WTC11 (cell line): ENCODE measurements around the gene EXOSC2. TPM values are rescaled to one million over a fixed set of nuclear protein-coding genes. Genes with fewer than 3 reads are reported as not detected.

Experiments
- ATAC-seq: fragments of 200-7000 bp; cut with Tn5 transposase; 2 replicates; pipeline ENCODE4 v1.10.0; 2021; ENCODE audit warnings: mild to moderate bottlenecking, moderate library complexity
- CTCF ChIA-PET: fragments of 300-600 bp; sonication (Branson Sonifier 250); formaldehyde crosslinking; loops from one replicate; lab custom pipeline; 2021; ENCODE audit warnings: antibody characterized with exemption; lab: Charles Lee
- POLR2A ChIA-PET: fragments of 350-600 bp; sonication (Branson Sonifier 250); formaldehyde crosslinking; loops from one replicate; lab custom pipeline; 2021; ENCODE audit warnings: antibody characterized with exemption; lab: Charles Lee
- DNase-seq: peaks from one replicate; pipeline ENCODE4 v3.0.0; 2021; ENCODE audit warnings: low spot score
- H3K27ac Mint-ChIP-seq: 2 replicates; pipeline ENCODE4 v1.8.0; 2021; ENCODE audit warnings: mixed read lengths
- H3K27me3 Mint-ChIP-seq: 2 replicates; pipeline ENCODE4 v1.8.0; 2021; ENCODE audit warnings: low read depth, mild to moderate bottlenecking, moderate library complexity, mixed read lengths
- H3K36me3 Mint-ChIP-seq: 2 replicates; pipeline ENCODE4 v1.8.0; 2021; ENCODE audit warnings: mixed read lengths
- H3K4me1 Mint-ChIP-seq: 2 replicates; pipeline ENCODE4 v1.8.0; 2022; ENCODE audit warnings: mixed read lengths
- H3K4me3 Mint-ChIP-seq: 2 replicates; pipeline ENCODE4 v1.8.0; 2021; ENCODE audit warnings: mild to moderate bottlenecking, moderate library complexity, mixed read lengths
- H3K9me3 Mint-ChIP-seq: 2 replicates; pipeline ENCODE4 v1.8.0; 2021; ENCODE audit warnings: mixed read lengths
- CREB1 ChIP-seq: sonication (generic); formaldehyde crosslinking; IDR thresholded peaks from 2 replicates; pipeline ENCODE4 v1.8.0; 2023; ENCODE audit warnings: mild to moderate bottlenecking, missing genetic modification reagents
- ESRRA ChIP-seq: sonication (generic); formaldehyde crosslinking; IDR thresholded peaks from 2 replicates; pipeline ENCODE4 v1.8.1; 2022; ENCODE audit warnings: mild to moderate bottlenecking, missing genetic modification reagents, borderline replicate concordance
- FOXK1 ChIP-seq: sonication (generic); formaldehyde crosslinking; IDR thresholded peaks from 2 replicates; pipeline ENCODE4 v1.8.0; 2022; ENCODE audit warnings: mild to moderate bottlenecking, moderate library complexity, missing genetic modification reagents
- GRHL2 ChIP-seq: fragments of 250-450 bp; sonication (Bioruptor Pico); IDR thresholded peaks from 2 replicates; pipeline ENCODE4 v1.8.0; 2022; ENCODE audit warnings: mild to moderate bottlenecking, moderate library complexity; ENCODE audit not compliant: insufficient replicate concordance, severe bottlenecking
- GTF2I ChIP-seq: fragments of 250-450 bp; sonication (Bioruptor Pico); conservative IDR thresholded peaks from 2 replicates; pipeline ENCODE4 v1.4.0; 2021; ENCODE audit warnings: mild to moderate bottlenecking
- JUN ChIP-seq: sonication (generic); formaldehyde crosslinking; IDR thresholded peaks from 2 replicates; pipeline ENCODE4 v1.8.0; 2023; ENCODE audit warnings: mild to moderate bottlenecking, missing genetic modification reagents
- MYBL2 ChIP-seq: sonication (generic); formaldehyde crosslinking; IDR thresholded peaks from 2 replicates; pipeline ENCODE4 v1.8.1; 2023; ENCODE audit warnings: mild to moderate bottlenecking, moderate library complexity, missing genetic modification reagents
- NFYB ChIP-seq: sonication (generic); formaldehyde crosslinking; conservative IDR thresholded peaks from 2 replicates; pipeline ENCODE4 v1.8.0; 2022; ENCODE audit warnings: low read depth, missing genetic modification reagents
- RORB ChIP-seq: fragments of 250-450 bp; sonication (Bioruptor Pico); IDR thresholded peaks from 2 replicates; pipeline ENCODE4 v1.9.0; 2021; ENCODE audit warnings: mild to moderate bottlenecking
- ZNF138 ChIP-seq: sonication (generic); formaldehyde crosslinking; conservative IDR thresholded peaks from 2 replicates; pipeline ENCODE4 v1.8.1; 2022; ENCODE audit warnings: mild to moderate bottlenecking, moderate library complexity, missing genetic modification reagents
- ZNF317 ChIP-seq: sonication (generic); formaldehyde crosslinking; IDR thresholded peaks from 2 replicates; pipeline ENCODE4 v1.8.1; 2023; ENCODE audit warnings: low read depth, mild to moderate bottlenecking, moderate library complexity, missing genetic modification reagents, borderline replicate concordance
- total RNA-seq: library from RNA; stranded (reverse); gene quantifications from 3 replicates; pipeline ENCODE4 v1.2.3, GENCODE V29; 2021
- TF ChIP-seq, protein P1 (sequence below): sonication (generic); formaldehyde crosslinking; IDR thresholded peaks from 2 replicates; pipeline ENCODE4 v1.8.1; 2022; ENCODE audit warnings: low read depth, missing genetic modification reagents, borderline replicate concordance
- TF ChIP-seq, protein P2 (sequence below): sonication (generic); formaldehyde crosslinking; IDR thresholded peaks from 2 replicates; pipeline ENCODE4 v1.8.1; 2022; ENCODE audit warnings: low read depth, mild to moderate bottlenecking, moderate library complexity, missing genetic modification reagents, borderline replicate concordance
- TF ChIP-seq, protein P3 (sequence below): sonication (generic); formaldehyde crosslinking; IDR thresholded peaks from 2 replicates; pipeline ENCODE4 v1.8.1; 2023; ENCODE audit warnings: mild to moderate bottlenecking, missing genetic modification reagents
- TF ChIP-seq, protein P4 (sequence below): sonication (generic); formaldehyde crosslinking; IDR thresholded peaks from 2 replicates; pipeline ENCODE4 v1.8.0; 2022; ENCODE audit warnings: mild to moderate bottlenecking, missing genetic modification reagents
- TF ChIP-seq, protein P5 (sequence below): sonication (generic); formaldehyde crosslinking; IDR thresholded peaks from 2 replicates; pipeline ENCODE4 v1.8.1; 2023; ENCODE audit warnings: mild to moderate bottlenecking, missing genetic modification reagents, moderate library complexity
- TF ChIP-seq, protein P6 (sequence below): sonication (generic); formaldehyde crosslinking; IDR thresholded peaks from 2 replicates; pipeline ENCODE4 v1.8.1; 2023; ENCODE audit warnings: mild to moderate bottlenecking, missing genetic modification reagents

EXOSC2 gene
- total RNA-seq, 1 experiment from 2014 or later, result 76.1 TPM

DNA sequence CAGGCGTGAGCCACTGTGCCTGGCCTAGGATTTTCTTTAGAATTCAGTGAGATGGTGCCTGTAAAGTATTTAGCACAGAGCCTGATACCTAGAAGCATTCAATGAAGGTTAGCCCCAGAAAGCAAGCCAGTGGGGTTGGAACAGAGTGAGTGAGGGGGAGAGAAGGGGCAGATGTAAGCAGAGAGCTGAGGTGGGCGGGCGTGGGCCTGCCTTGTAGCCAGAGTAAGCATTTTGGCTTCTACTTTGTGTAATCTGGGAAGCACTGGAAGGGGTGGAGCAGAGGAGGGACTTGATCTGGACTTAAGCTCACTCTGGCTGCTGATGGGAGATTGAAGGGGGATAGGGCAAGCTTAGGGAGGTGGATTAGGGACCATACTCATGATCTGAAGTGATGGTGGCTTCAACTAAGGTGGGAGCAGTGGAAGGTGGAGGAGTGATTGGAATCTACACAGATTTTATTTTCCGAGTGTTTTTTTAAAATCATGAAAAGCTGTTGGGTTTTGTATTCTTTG lies 2.6 kb downstream of the EXOSC2 start:
- ChIA-PET CTCF (interaction anchor here (0.7 to 1.3 kb wide), 3 partner anchors 10 to 150 kb away, joined by 3 read pairs; no protein-coding TSS in a partner anchor), POLR2A (no interaction called here)
- Mint-ChIP-seq H3K27ac (peak overlapping the region; percentile 79), H3K9me3 (no peaks in the 10 kb centered on the region), H3K36me3 (peaks cover 55% of the 10 kb centered on the region), H3K27me3 (no peaks in the 10 kb centered on the region), H3K4me1 (peaks cover 45% of the 10 kb centered on the region), H3K4me3 (no peak overlapping the region)
- TF ChIP-seq, protein P1, sequence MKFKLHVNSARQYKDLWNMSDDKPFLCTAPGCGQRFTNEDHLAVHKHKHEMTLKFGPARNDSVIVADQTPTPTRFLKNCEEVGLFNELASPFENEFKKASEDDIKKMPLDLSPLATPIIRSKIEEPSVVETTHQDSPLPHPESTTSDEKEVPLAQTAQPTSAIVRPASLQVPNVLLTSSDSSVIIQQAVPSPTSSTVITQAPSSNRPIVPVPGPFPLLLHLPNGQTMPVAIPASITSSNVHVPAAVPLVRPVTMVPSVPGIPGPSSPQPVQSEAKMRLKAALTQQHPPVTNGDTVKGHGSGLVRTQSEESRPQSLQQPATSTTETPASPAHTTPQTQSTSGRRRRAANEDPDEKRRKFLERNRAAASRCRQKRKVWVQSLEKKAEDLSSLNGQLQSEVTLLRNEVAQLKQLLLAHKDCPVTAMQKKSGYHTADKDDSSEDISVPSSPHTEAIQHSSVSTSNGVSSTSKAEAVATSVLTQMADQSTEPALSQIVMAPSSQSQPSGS, result no peak
- TF ChIP-seq GRHL2 (CRISPR knock-in tag) (no peak), RORB (no peak), ESRRA (no peak), NFYB (CRISPR knock-in tag) (no peak), FOXK1 (CRISPR knock-in tag) (no peak), GTF2I (CRISPR knock-in tag) (no peak), ZNF138 (CRISPR knock-in tag) (no peak), ZNF317 (CRISPR knock-in tag) (no peak)
- TF ChIP-seq, protein P2, sequence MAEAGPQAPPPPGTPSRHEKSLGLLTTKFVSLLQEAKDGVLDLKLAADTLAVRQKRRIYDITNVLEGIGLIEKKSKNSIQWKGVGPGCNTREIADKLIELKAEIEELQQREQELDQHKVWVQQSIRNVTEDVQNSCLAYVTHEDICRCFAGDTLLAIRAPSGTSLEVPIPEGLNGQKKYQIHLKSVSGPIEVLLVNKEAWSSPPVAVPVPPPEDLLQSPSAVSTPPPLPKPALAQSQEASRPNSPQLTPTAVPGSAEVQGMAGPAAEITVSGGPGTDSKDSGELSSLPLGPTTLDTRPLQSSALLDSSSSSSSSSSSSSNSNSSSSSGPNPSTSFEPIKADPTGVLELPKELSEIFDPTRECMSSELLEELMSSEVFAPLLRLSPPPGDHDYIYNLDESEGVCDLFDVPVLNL, result no peak
- TF ChIP-seq, protein P3, sequence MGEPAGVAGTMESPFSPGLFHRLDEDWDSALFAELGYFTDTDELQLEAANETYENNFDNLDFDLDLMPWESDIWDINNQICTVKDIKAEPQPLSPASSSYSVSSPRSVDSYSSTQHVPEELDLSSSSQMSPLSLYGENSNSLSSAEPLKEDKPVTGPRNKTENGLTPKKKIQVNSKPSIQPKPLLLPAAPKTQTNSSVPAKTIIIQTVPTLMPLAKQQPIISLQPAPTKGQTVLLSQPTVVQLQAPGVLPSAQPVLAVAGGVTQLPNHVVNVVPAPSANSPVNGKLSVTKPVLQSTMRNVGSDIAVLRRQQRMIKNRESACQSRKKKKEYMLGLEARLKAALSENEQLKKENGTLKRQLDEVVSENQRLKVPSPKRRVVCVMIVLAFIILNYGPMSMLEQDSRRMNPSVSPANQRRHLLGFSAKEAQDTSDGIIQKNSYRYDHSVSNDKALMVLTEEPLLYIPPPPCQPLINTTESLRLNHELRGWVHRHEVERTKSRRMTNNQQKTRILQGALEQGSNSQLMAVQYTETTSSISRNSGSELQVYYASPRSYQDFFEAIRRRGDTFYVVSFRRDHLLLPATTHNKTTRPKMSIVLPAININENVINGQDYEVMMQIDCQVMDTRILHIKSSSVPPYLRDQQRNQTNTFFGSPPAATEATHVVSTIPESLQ (CRISPR knock-in tag), result no peak
- TF ChIP-seq, protein P4, sequence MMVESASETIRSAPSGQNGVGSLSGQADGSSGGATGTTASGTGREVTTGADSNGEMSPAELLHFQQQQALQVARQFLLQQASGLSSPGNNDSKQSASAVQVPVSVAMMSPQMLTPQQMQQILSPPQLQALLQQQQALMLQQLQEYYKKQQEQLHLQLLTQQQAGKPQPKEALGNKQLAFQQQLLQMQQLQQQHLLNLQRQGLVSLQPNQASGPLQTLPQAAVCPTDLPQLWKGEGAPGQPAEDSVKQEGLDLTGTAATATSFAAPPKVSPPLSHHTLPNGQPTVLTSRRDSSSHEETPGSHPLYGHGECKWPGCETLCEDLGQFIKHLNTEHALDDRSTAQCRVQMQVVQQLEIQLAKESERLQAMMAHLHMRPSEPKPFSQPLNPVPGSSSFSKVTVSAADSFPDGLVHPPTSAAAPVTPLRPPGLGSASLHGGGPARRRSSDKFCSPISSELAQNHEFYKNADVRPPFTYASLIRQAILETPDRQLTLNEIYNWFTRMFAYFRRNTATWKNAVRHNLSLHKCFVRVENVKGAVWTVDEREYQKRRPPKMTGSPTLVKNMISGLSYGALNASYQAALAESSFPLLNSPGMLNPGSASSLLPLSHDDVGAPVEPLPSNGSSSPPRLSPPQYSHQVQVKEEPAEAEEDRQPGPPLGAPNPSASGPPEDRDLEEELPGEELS, result no peak
- ATAC-seq (no peak), DNase-seq (no peak)

DNA sequence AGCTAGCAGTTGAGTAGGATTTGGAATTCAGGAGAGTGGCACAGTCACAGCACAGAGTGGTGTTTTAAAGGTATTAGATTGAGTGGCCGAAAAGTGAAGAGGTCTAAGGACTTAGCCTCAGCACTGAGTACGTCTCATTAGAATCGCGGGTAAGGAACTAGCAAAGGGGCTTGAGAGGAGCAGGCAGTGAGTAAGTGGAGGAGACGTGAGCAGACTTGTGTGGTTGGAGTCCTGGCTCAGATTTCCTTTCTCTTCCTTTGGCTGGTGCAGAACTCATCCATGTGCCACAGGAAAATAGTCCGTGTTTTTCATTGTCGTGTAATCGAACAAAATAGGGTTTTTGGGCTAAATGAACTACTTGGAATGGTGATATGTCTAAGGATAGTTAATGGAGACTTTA lies 3.4 kb downstream of the EXOSC2 start:
- DNase-seq, result no peak
- H3K4me1 Mint-ChIP-seq, result peaks cover 41% of the 10 kb centered on the region
- H3K36me3 Mint-ChIP-seq, result peaks cover 63% of the 10 kb centered on the region
- peak overlapping the region; percentile 55 for H3K27ac Mint-ChIP-seq
- CTCF ChIA-PET, result no interaction called here
- H3K4me3 Mint-ChIP-seq, result no peak overlapping the region
- TF ChIP-seq, protein P5, sequence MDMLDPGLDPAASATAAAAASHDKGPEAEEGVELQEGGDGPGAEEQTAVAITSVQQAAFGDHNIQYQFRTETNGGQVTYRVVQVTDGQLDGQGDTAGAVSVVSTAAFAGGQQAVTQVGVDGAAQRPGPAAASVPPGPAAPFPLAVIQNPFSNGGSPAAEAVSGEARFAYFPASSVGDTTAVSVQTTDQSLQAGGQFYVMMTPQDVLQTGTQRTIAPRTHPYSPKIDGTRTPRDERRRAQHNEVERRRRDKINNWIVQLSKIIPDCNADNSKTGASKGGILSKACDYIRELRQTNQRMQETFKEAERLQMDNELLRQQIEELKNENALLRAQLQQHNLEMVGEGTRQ (CRISPR knock-in tag), result no peak
- no peak for TF ChIP-seq CREB1
- no peak for TF ChIP-seq MYBL2
- TF ChIP-seq, protein P6, sequence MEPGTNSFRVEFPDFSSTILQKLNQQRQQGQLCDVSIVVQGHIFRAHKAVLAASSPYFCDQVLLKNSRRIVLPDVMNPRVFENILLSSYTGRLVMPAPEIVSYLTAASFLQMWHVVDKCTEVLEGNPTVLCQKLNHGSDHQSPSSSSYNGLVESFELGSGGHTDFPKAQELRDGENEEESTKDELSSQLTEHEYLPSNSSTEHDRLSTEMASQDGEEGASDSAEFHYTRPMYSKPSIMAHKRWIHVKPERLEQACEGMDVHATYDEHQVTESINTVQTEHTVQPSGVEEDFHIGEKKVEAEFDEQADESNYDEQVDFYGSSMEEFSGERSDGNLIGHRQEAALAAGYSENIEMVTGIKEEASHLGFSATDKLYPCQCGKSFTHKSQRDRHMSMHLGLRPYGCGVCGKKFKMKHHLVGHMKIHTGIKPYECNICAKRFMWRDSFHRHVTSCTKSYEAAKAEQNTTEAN (CRISPR knock-in tag), result no peak
- TF ChIP-seq JUN, result no peak
- TF ChIP-seq, protein P3 (CRISPR knock-in tag), result no peak
- no peaks in the 10 kb centered on the region for H3K27me3 Mint-ChIP-seq
- no peaks in the 10 kb centered on the region for H3K9me3 Mint-ChIP-seq
- POLR2A ChIA-PET, result no interaction called here
- no peak for ATAC-seq
